ENCODE measurements around the gene DRD3.

Gene DRD3

DNA sequence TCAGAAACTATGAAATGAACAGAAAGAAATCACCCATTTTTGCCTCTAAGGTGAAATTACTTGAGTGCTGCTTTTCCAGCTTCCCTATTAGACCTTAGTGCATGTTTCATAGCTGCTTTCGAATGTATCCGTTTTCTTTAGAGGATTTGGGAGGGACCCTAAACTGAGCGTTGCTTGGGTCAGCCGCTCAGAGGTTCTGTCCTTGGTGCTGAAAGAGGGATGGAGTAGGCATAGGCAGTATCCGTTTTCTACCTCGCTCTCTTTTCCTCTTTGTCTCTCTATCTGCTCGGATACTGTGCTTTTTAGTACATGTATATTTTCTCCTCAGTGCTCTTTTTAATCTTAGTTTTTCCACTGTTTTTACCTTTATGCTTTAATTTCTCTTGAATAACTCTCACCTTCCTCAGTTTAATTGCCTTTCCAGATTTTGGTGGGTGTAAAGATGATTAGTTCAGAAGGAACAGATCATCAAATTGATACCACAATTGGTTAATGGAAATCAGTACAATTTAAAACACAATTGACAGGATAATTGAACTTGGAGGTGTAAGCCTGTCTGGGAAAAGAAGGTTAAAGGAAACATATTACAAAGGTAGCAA lies at the start of gene DRD3:
TSS of gene DRD3 (minus strand) at position 283 of the 599 bp plus-strand sequence. CDS start 7,060 bp downstream, outside the sequence.
- DNase-seq = no peak

- DNase-seq = no peak
These were observed 48.2 kb upstream of the DRD3 start for GRCh38 chr3:114227076-114227475.

- DNase-seq = no peak
These were observed 47.5 kb upstream of the DRD3 start for GRCh38 chr3:114226313-114226712.

DNA sequence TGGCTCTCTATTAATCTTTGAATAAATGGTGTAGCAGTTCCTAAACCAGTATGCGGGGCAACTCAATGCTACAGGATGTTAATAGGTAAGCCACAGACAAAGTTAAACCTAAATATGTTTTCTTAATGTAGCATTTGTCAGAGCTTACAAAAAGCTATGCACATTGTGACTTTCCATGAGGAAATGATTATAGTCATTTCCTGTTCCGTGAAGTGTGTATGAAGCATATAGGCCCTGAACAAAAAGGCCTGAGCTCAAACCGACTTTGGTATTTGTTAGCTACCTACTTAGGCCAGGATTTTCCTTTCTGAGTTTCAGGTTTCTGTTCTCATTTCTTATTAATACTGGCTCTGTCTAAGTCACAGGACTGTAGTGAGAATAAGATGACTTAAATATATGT lies 44.3 kb upstream of the DRD3 start:
- DNase-seq = no peak

GRCh38 chr3:114221881-114222264 lies 43.0 kb upstream of the DRD3 start:
- no peak for DNase-seq

- DNase-seq = no peak
These were observed 42.5 kb upstream of the DRD3 start for GRCh38 chr3:114221165-114221880.

- DNase-seq = no peak
These were observed 40.9 kb upstream of the DRD3 start for GRCh38 chr3:114219741-114220140.

DNA sequence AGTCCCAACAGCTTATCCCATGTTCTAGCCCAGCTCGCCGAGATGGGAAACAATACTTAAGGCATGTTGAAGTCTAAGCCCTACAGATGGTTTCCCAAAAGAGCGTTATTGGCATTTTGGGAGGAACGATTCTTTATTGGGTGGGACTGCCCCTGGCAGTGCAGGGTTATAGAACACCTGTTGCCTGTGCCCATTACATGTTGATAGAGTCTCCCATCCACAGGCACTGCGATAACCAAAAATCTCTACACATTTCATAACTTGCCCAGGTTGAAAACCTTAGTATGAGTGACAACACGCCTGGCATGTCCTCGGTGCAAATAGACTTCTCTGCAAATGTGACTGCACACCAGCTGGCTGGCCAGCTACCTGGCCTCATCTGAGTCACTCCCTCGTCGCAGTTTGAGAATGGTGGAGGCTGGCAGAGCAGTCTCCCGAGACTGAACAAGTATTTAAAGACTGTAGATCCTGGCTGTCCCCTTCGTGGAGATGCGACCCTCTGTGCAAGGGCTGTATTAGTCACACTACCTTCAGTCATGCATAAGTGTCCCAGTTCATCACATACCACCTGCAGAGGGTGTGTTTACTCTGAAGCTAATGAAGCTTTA lies 39.8 kb upstream of the DRD3 start:
- no peak for DNase-seq

- DNase-seq = no peak
These were observed 39.2 kb upstream of the DRD3 start for GRCh38 chr3:114218006-114218405.

DNA sequence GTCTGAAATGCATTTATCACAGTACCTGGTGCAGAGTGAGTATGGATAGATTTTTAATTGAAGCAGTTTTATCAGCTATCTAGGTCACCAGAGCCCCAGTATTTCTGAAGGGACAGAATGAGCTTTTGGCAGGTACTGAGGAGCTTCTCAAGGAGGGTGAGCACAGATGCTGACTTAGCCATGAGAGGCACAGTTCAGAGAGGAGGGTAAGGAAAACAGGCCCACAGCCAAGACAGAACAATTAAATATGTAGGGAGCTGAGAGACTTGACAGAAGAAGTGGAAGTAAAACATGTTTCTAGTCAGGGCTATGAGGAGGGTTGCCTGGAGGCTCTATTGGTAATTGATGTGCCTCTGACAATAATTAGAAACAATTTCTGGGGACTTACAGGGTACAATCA lies 38.4 kb upstream of the DRD3 start:
- DNase-seq = no peak

DNA sequence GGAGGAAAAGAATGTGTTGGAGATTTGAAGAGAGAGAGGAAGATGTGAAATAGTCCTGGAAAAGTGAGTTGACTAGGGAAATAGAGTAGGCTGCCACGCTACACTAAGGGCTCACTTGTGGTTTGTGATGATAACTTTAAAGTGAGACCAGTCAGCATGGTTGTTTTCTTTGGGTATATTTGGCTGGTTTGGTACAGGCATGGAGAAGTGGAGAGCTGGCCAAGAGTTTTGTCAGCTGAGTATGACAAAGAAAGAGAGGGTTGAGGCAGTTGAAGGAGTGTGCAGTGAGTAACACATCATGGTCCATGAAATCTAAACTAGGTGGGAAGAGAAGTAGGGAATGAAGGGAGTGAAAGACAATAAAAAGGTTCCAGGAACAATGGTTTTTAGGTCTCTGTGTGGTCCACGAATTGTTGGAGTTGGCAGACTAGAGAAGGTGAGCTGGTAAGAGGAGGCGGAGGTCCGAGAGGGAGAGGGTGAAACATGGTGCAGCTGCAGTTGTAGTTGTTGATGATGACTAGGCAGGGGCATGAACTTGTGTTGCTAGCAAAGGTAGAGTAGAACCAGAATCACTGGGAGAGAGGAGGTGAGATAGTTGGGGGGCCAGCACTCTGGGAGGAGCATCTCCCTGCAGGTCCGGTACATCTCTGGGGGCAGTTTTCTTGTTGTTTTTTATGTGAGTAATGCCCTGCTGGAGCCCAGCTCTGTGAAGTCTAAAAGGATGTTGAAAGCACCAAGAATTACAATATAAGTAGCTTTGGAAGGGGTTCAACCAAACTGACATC lies 37.5 kb upstream of the DRD3 start:
- no peak for DNase-seq

- DNase-seq = no peak
These were observed 35.9 kb upstream of the DRD3 start for GRCh38 chr3:114214542-114215341.

DNA sequence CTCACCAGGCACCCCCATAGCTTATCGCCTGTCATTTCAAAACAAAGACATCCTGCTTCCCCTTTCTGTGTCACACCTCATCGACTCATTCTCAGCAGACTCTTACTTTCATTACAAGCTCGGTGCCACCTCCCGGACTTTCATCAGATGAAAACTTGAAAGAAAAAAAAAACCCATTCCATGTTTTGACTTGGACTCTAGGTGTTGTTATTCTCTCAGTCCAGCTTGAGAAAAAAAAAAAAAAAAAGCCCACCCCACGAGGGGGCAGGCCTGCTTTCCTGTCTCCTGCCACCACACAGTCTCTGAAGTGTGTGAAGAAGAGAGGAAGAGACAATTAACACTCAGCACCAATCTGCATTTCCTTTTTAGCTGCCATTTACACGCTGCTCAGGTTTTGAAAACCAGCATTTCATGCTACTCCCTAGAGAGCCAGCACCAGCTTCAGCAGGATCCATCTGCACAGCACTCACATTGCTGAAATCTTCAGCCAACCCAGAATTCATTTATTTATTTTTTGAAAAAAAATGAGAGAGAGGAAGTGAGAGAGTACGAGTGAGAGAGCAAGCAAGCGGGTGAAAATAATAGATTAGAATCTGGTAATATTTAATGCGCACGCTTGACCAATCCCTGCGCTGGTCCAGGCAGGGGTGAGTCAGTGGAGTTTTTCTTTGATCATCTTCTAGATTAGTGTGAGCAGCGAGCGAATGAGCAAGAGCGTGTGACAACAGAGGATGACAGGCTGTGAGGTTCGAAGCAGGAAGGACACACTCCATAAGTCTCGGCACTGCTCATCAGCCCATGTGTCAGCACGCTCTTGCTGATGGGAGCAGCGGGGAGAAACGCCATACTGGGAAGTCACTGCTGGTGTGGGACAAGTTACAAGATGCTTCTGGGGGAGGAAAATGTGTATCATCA lies 35.0 kb upstream of the DRD3 start:
- no peak for DNase-seq

GRCh38 chr3:114213292-114213626 lies 34.4 kb upstream of the DRD3 start:
- DNase-seq = no peak

DNA sequence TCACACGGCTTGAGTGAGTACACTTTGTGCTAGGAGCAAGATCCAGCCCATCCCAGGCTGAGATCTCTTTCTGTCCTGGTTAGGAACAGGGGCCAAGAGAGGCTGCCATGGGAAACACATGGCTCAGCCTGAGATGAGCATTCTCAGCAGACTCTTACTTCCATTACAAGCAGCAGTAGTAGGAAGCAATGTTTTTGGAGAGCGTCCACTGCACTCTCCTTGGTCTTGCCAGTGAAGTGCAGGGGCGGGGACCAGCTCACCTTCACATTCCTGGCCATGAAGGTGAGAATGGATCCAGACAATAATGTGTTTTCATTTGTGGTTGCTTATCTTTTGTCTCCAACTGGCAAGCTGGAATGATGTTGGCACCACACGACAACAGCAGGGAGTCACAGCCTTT lies 33.8 kb upstream of the DRD3 start:
- no peak for DNase-seq

- no peak for DNase-seq
These were observed 28.9 kb upstream of the DRD3 start for GRCh38 chr3:114207768-114208167.

DNA sequence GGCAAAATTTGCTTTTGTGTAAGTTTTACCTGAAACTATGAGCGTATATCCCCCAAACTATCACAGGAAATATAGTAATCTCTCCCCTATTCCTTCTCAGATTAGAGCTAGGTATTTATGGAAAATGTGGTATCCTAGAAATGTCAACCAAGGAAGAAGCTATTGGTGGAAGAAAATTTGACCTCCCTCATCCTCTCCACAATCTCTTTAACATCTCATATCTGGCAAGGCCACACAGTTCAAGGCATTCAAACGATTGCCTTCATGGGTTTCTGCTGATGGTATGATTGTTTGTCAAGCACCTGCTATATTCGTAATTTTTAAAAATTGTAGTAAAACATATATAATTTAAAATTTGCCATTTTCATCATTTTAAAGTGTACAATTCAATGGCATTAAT lies 27.5 kb upstream of the DRD3 start:
- DNase-seq = no peak

- DNase-seq = no peak
These were observed 26.7 kb upstream of the DRD3 start for GRCh38 chr3:114205541-114205940.

DNA sequence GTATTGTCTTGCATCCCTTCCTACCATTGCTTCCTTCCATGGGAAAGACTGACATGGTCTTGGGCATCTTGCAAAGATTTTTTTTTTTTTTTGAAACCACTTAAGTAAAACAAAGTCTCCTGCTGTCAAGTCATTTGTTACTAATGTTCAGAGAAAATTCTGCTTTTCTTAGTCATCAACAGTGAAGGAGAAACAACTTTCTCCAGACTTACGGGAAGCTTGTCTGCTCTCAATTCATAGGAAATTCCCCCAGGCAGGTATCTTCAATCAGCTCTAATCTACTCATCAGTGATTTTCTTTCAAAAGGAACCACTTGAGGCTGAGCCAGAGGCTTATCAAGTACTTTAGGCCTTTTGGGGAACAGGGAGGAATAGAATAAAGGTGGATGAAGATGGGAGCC lies 15.9 kb upstream of the DRD3 start:
- no peak for DNase-seq

DNA sequence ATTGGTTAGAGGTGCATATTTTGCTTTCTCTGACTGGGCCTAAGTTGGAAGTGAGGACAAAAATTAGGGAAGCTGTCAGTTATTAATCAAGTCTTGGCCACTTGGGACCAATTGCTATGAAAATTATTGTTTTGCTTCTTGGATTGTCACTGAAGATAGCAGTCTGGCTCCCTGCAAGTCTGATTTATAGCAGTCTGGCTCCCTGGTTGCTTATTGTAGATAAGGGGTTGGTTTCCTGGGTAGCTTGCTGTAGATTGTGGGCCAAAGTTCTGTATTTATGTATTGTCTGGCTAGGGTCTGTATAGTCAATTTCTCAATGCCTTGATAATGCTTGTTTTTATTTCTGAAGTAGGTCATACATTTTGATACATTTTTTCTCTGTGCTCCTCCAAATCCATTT lies 13.3 kb upstream of the DRD3 start:
- no peak for DNase-seq

DNA sequence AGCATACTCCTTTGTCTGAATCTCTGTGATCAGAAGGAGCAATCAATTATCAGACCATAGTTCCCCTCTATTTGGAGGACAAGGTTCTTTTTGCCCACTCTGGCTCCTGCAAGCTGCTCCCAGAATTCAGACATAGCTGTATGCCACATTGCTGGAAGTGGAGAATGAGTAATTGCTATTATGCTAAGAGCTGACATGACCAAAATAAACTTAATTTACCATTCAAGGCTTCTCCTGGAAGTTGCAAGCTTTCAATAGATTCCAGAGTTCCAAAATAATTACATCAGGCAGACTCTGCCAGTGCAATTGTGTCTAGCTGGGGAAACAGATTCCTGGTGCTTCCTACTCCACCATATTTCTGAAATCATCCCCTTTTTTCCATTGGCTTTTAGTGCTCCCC lies 7.6 kb upstream of the DRD3 start:
- no peak for DNase-seq

DNA sequence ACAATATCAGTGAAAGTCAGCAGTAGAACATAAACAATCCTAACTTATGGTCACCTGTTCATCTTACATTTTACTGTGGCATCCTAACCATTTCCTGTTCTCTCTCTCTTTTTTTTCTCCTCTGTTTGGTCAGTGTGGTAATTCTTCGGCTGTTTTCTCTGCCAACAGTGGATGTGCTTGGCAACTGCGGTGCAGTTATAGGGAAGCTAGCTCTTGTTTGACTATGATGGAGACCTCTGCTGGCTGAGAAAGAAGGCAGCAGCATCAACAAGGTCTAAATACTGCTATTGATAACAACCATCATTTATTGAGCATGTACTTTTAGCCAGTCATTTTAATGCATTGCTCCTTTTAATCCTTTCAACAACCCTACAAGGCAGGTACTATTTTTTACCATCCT lies 723 bp upstream of the DRD3 start:
- no peak for DNase-seq
